HG02884 (cell line): Measurements from ENCODE around the gene LRCOL1.

Experiments
- ATAC-seq: cut with Tn5 transposase; IDR thresholded peaks from one replicate; pipeline ENCODE4 v1.9.1; 2021; ENCODE audit warnings: mild to moderate bottlenecking, moderate library complexity; ENCODE audit not compliant: unreplicated experiment

Gene LRCOL1

DNA sequence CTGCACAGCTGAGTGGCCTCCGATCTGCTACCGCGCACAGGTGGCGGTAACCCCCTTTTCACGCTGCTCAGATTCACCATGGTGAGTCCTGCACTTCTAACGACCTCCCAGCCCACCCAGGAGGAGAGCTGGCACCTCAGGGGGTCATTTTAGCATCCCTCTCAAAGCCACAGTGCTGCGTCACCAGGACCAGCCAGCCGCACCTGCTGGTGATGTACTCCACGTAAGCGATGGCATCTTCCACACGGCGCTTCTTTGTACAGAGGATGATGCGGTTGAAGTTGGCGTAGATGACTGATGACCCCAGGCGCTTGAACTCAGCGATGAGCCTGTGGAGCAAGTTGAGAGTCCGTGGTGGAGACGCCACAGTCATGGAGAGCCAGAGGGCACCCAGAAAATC, 27.4 kb upstream of the LRCOL1 start:
- no peak for ATAC-seq

- ATAC-seq = no peak
Measured at GRCh38 chr12:132635076-132635955, 24.9 kb upstream of the LRCOL1 start.

- ATAC-seq = no peak
Measured at GRCh38 chr12:132634411-132634990, 24.1 kb upstream of the LRCOL1 start.

- no peak for ATAC-seq
Measured at GRCh38 chr12:132633901-132634300, 23.5 kb upstream of the LRCOL1 start.

DNA sequence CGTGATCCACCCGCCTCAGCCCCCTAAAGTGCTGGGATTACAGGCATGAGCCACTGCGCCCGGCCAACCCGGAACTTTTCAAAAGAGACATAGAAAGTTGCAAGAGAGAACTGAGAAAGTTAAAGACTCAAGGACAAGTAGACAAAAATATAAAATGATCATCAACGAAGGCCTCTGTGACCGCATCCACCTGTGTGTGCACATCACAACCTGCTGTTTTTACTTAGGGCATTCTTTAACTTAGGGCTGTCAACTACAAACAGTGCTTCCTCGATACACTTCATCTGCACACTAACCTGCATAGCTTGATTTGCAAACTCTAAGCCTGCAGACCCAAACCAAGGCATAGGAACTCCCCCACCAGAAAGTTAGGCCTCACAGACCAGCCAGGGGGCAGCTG, 23.0 kb upstream of the LRCOL1 start:
- no peak for ATAC-seq

DNA sequence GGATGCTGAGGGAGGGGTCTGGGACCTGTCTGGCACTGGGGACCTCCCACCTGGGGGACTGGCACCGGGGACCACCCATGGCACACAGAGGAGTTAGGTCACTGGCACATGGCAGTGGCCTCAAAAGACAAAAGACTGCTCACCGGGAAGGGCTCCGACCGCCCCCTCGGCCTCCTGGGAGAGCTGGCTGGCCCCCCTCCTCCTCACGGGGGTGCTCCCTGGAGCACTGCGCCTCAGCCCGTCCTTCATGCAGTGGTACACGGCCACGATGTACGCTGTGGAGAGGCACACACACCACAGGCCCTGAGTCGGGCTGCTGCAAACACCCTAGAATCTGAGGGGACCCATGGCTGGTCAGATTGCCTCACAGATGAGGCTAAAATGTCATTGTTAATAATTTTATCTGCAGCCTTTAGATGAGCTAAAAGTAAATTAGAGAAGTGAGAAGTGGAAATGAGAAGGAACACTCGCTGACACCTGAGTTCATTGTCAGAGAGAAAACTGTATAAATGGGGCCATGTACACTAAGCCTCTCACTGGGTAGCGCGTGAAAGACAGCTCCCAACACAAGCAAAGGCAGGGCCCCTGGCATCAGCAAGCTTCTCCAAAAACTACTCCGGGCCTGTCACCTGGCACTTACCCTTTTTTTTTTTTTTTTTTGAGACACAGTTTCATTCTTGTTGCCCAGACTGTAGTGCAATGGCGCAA, 22.3 kb upstream of the LRCOL1 start:
- ATAC-seq = no peak

DNA sequence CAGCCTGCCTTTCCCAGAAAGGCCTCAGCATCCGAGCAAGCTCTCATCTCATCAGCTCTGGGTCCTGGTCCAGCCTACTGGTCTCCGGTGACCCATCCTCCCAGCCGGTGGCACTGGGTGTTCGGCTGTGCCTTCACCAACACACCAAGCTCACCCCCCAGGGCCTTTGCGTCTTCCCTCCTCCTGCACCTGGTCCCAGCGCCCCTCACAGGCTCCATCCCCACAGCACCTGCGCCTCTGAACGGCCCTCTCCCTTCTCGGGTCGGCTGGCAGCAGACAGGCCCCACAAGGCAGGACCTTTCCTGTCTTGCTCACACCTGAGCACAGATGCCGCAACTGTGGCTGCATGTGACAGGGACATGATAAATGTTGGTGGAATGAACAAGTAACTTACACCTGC, 21.3 kb upstream of the LRCOL1 start:
- no peak for ATAC-seq

DNA sequence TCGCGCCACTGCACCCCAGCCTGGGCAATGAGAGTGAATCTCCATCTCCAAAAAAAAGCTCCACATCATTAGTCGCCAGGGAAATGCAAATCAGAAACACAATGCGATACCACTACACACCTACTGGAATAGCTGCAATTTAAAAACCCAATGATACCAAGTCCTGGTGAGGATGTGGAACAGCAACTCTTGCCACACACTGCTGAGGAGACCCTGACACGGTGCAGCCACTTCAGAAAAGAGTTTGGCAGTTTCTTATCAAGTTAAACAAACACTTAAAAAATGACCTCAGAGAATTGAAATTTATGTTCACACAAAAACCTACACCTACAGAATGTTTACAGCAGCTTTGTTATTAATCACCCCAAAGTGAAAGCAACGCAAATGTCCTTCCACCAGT, 20.3 kb upstream of the LRCOL1 start:
- no peak for ATAC-seq

- no peak for ATAC-seq
Measured at GRCh38 chr12:132629330-132629729, 18.9 kb upstream of the LRCOL1 start.

DNA sequence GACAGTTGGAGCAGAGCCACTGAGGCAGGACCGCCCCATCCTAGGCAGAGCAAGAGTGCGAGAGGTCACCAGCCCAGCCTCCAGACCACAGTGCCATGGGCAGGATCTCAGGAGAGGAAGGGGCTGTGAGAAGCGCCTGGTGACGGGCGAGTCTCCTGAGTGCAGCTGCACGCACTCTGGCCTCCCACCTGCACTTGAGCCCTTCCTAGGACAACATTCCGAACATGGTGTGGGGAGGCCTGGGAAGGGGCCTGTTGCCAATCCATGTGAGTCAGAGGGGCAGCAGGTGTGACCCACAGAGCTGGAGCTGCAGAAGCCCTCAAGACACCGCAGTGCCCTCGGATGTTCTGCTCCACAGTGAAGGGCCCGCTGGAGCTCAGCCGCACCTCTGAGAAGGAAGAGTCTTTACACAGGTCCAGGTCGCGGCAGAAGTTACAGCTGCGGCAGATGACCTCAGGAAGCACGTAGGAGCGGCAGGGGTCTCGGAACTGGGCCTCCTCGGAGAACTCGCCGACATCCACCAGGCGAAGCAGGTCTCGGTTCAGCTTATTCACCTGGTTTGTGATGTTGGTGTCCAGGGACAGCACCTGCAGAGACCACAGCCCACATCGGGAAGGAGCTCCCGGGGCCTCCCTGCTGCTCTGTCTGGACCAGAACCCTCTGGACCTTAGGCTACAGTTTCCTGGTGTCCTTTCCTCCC, 15.5 kb upstream of the LRCOL1 start:
- no peak for ATAC-seq

DNA sequence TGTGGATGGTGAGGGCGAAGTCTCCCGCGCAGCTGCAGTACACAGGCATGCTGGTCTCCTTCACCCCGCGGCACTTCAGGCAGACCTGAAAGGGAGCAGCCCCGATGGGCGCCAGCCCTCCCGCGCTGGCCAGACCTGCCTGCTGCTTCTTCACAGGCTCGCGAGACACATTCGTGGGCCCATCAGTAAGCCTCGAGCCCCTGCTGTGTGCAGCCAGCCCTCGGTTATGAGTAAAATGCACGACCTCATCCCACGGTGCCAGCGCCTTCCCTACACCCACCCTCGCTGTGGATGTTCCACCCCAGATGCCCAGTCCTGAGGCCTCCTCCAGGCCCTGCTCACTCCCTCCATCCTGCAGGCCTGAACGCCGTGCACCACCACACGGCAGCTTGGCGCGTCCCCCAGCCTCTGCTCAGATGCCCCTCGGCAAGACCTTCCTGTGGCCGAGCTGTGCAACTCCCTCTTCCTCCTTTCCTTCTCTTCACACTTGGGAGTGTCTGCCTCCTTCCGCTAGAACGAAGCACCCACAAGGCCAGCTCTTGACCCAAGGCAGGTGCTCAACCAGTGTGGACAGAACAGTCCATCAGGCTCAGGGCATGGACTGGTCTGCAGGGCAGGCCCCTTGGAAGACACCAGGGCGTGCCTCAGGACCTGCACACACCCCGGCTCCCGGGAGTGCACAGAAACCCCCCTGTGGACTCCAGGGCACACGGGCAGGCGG, 14.7 kb upstream of the LRCOL1 start:
- ATAC-seq = no peak

GRCh38 chr12:132624186-132624855, 13.9 kb upstream of the LRCOL1 start:
- no peak for ATAC-seq

DNA sequence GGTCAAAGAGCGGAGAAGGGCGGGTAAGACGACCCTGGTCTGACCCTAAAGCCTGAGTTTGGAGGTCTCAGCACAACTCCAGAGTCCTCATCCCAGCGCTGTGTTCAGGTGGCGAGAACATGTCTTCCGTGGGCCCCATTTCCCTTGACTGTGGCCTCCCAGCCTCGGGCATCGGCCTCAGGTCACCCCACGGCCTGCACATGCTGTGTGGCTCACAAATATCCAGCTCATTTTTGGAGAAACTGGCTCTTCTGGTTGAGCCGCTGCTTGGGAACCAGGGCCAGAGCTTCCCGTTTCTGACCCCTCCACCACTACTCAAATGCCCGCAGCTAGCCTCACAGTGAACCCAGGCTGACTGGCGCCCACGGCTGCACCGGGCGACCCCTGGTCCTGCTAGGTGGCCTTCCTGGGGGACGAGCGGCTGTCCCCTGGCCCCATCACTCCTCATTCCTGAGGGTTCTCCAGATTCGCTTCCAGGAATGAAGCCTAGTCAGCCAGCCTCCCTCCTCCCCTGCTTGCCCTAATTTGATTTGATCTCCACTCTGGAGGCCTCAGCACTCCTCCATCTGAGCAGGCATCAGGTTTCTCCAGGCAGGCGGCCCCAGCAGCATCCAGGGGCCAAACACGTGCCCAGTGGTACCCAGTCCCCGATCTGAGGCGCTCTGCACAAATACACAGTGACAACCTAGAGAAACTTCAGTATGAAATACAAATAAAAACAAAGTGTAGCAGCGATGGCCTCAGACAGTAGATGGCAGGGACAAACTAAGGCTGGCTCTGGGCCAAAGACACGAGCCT, 12.9 kb upstream of the LRCOL1 start:
- ATAC-seq = no peak

- ATAC-seq = no peak
Measured at GRCh38 chr12:132622437-132623071, 12.2 kb upstream of the LRCOL1 start.

GRCh38 chr12:132621657-132622435, 11.5 kb upstream of the LRCOL1 start:
- no peak for ATAC-seq

DNA sequence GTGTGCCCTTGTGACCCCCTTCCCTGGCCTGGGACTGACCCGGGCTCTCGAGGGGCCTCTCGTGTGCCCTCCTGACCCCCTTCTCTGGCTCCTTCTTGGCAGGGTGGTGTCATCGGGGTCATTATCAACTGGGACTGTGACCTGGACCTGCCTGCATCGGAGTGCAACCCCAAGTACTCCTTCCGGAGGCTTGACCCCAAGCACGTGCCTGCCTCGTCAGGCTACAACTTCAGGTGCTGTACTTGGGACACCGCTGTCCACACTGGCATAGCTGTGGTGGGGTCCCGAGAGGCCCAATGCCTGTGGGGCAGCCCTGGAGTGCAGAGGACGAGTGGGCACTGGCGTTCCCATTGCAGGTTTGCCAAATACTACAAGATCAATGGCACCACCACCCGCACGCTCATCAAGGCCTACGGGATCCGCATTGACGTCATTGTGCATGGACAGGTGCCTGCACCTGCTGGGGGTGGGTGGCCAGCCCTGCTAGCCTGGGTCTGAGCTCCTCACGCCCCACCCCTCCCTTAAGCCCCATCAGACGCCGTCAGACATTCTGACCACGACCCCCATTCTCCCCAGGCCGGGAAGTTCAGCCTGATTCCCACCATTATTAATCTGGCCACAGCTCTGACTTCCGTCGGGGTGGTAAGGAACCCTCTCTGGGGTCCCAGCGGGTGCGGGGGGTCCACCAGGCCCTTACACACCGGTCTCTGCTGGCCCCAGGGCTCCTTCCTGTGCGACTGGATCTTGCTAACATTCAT, 10.7 kb upstream of the LRCOL1 start:
- no peak for ATAC-seq

- no peak for ATAC-seq
Measured at GRCh38 chr12:132620113-132620898, 9.9 kb upstream of the LRCOL1 start.
